Measurements from ENCODE around the gene KSR1.
"Not testable (repeated sequence)": the region's sequence is repeated elsewhere in the genome, so short reads cannot be mapped to it uniquely, and the experiment has no call there.

The KSR1 gene

DNA sequence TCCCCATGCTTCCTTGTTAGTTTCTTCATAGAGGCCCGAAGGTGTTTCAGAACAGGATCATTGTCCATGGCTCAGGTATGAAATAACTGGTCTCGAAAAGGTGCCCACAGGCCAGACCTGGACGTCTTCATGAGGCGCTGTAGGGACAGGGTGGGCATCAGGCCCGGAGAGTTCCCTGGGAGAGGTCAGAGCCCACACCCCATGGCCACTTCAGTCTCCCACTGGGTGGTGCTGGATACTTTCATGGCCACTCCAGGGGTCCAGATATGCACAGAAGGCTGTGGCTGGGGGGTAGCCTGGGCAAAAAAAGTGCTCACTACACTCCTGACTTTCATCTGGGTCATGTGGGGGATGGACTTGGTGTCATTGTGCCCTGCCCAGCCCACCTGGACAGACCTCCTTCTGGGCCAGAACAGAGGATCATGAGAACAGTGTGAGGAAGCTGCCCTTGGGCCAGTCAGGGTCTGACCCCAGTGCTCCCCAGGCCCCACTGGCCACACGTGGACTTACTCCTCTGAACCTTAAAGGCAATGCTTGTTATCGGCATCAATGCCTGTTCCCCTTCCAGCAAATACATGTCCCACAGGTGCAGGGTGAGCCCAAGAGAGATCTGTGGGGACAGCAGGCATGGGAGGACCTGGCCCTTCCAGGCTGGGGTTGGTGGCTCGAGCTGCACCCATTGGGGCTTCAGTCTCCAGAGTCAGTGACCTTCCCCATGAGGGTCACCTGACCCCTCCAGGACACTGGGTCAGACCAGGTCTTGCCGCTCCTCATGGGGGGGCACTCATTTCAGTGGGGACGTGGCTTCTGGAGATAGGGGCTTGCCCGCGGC is 211.6 kb downstream of the KSR1 start:
- H3K36me3 ChIP-seq (ENCODE audit: control insufficient read depth, insufficient read depth, low read length), result no peaks in the 10 kb centered on the region
- H3K9ac ChIP-seq (ENCODE audit: low read length), result no peak overlapping the region
- H3K4me3 ChIP-seq (ENCODE audit: low read length), result no peak overlapping the region
- H3K27me3 ChIP-seq (ENCODE audit: control insufficient read depth, insufficient read depth, low read length), result no peaks in the 10 kb centered on the region
- no peak overlapping the region for H3K27ac ChIP-seq (ENCODE audit: low read depth, low read length)
- no peaks in the 10 kb centered on the region for H3K4me1 ChIP-seq (ENCODE audit: control insufficient read depth, insufficient read depth, low read length)

DNA sequence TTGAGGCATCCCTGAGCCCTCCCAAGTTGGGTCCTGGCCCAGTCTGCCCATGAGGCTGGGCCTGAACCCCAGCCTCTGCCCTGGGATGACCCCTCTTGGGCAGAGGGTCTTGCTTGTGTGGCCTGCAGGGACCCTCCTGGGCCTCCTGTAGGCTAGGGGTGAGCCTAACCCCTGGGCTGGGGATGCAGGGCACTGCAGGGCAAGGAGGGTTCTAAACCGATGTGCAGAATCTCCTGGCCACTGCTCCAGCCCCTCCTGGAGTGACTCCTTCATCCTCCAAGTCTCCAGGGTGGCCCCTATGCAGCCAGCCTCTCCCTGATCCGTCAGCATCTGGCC is 212.2 kb downstream of the KSR1 start:
- H3K4me3 ChIP-seq (ENCODE audit: low read length), result no peak overlapping the region
- no peaks in the 10 kb centered on the region for H3K36me3 ChIP-seq (ENCODE audit: control insufficient read depth, insufficient read depth, low read length)
- no peak overlapping the region for H3K27ac ChIP-seq (ENCODE audit: low read depth, low read length)
- H3K9ac ChIP-seq (ENCODE audit: low read length), result no peak overlapping the region
- H3K27me3 ChIP-seq (ENCODE audit: control insufficient read depth, insufficient read depth, low read length), result no peaks in the 10 kb centered on the region
- no peaks in the 10 kb centered on the region for H3K4me1 ChIP-seq (ENCODE audit: control insufficient read depth, insufficient read depth, low read length)

GRCh38 chr17:27669136-27669535 is 212.9 kb downstream of the KSR1 start:
- Histone ChIP-seq H3K36me3 (ENCODE audit: control insufficient read depth, insufficient read depth, low read length) (no peaks in the 10 kb centered on the region), H3K27ac (ENCODE audit: low read depth, low read length) (no peak overlapping the region), H3K27me3 (ENCODE audit: control insufficient read depth, insufficient read depth, low read length) (no peaks in the 10 kb centered on the region), H3K4me1 (ENCODE audit: control insufficient read depth, insufficient read depth, low read length) (no peaks in the 10 kb centered on the region), H3K9ac (ENCODE audit: low read length) (no peak overlapping the region), H3K4me3 (ENCODE audit: low read length) (no peak overlapping the region)

DNA sequence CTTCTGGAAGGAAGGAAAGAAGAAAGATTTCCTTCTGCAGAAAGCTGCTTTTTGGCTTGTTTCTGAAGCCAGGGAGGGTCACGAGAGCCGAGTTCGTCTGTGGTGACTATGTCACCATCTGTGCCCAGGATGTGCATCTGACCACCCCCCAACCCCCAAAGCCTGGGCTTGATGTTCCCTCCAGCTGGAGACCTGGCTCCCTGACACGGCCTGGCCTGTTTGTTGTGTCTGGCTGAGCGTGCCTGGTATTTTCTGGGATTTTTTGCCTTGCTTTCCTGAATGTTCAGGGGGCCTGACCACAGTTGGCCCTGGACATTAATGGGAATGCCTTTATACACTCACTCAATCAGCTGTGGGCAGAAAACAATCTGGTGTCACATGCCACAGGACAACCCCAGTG is 213.6 kb downstream of the KSR1 start:
- no peak overlapping the region for H3K9ac ChIP-seq (ENCODE audit: low read length)
- H3K36me3 ChIP-seq (ENCODE audit: control insufficient read depth, insufficient read depth, low read length), result no peaks in the 10 kb centered on the region
- no peak overlapping the region for H3K27ac ChIP-seq (ENCODE audit: low read depth, low read length)
- H3K4me1 ChIP-seq (ENCODE audit: control insufficient read depth, insufficient read depth, low read length), result no peaks in the 10 kb centered on the region
- H3K27me3 ChIP-seq (ENCODE audit: control insufficient read depth, insufficient read depth, low read length), result no peaks in the 10 kb centered on the region
- H3K4me3 ChIP-seq (ENCODE audit: low read length), result no peak overlapping the region

DNA sequence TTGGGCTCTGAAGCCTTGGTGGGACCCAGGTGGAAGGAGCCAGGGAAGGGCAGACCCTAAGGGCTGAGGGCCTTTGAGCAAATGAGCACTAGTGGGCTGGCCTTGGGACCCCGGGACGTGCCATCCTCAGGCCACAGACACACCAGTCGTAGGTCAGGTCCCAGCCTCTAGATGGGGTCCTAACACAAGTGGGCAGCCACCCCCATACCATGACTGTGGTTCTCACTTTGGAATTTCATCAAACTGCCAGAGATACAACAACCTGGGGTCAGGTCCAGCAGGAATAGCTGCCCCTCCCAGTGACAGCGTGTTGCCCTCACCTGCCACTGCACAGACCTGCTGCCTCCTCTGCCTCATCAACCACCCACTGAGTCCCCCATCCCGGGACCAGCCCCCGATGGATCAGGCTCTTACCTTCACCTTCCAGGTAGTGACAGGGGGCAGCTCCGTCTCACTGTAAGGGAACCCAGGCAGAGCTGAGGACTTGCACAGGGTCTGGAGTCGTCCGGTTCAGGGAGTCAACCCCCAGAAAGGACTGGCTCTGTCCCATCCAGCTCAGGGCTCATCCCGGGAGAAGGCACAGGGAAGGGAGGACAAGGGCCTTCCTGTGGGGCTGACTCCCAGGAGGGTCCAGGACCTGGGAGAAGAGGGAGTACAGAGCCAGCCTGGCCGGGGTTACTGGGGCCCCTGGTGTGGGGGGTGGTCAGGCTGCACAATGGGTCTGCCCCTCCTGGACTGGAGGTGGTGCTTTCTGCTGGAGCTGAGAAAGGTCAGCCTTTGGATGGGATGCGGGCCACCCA is 214.7 kb downstream of the KSR1 start:
- Histone ChIP-seq H3K4me1 (ENCODE audit: control insufficient read depth, insufficient read depth, low read length) (no peaks in the 10 kb centered on the region), H3K4me3 (ENCODE audit: low read length) (no peak overlapping the region), H3K9ac (ENCODE audit: low read length) (no peak overlapping the region), H3K27ac (ENCODE audit: low read depth, low read length) (no peak overlapping the region), H3K27me3 (ENCODE audit: control insufficient read depth, insufficient read depth, low read length) (no peaks in the 10 kb centered on the region), H3K36me3 (ENCODE audit: control insufficient read depth, insufficient read depth, low read length) (no peaks in the 10 kb centered on the region)

DNA sequence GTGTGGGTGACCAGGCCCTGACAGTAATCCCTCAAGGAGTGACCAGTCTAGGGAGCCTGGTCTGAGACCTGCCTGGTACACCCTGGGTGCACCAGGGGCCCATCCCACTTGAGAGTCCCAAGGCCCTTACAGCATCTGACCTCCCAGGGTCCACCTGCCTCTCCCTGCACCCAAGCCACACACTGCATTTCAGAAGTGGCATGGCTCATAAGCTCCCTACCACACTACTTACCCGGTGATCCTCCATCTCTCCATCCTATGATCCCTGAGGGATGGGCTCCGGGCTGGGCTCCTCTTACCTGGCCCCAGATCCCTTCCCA is 215.3 kb downstream of the KSR1 start:
- Histone ChIP-seq H3K4me3 (ENCODE audit: low read length) (no peak overlapping the region), H3K27ac (ENCODE audit: low read depth, low read length) (no peak overlapping the region), H3K9ac (ENCODE audit: low read length) (no peak overlapping the region), H3K36me3 (ENCODE audit: control insufficient read depth, insufficient read depth, low read length) (no peaks in the 10 kb centered on the region), H3K4me1 (ENCODE audit: control insufficient read depth, insufficient read depth, low read length) (no peaks in the 10 kb centered on the region), H3K27me3 (ENCODE audit: control insufficient read depth, insufficient read depth, low read length) (no peaks in the 10 kb centered on the region)

- H3K4me1 ChIP-seq (ENCODE audit: control insufficient read depth, insufficient read depth, low read length); H3K36me3 ChIP-seq (ENCODE audit: control insufficient read depth, insufficient read depth, low read length); H3K27me3 ChIP-seq (ENCODE audit: control insufficient read depth, insufficient read depth, low read length); H3K9ac ChIP-seq (ENCODE audit: low read length); H3K4me3 ChIP-seq (ENCODE audit: low read length); H3K27ac ChIP-seq (ENCODE audit: low read depth, low read length): not testable (repeated sequence)
These were observed 215.8 kb downstream of the KSR1 start for GRCh38 chr17:27671977-27672480.

- Histone ChIP-seq H3K27ac (ENCODE audit: low read depth, low read length) (no peak overlapping the region), H3K36me3 (ENCODE audit: control insufficient read depth, insufficient read depth, low read length) (no peaks in the 10 kb centered on the region), H3K4me3 (ENCODE audit: low read length) (no peak overlapping the region), H3K4me1 (ENCODE audit: control insufficient read depth, insufficient read depth, low read length) (no peaks in the 10 kb centered on the region), H3K27me3 (ENCODE audit: control insufficient read depth, insufficient read depth, low read length) (no peaks in the 10 kb centered on the region), H3K9ac (ENCODE audit: low read length) (no peak overlapping the region)
These were observed 218.1 kb downstream of the KSR1 start for GRCh38 chr17:27674335-27674734.
